Measurements from ENCODE around the gene TLK2.
"Not testable (repeated sequence)": the region's sequence is repeated elsewhere in the genome, so short reads cannot be mapped to it uniquely, and the experiment has no call there.

TLK2 gene

DNA sequence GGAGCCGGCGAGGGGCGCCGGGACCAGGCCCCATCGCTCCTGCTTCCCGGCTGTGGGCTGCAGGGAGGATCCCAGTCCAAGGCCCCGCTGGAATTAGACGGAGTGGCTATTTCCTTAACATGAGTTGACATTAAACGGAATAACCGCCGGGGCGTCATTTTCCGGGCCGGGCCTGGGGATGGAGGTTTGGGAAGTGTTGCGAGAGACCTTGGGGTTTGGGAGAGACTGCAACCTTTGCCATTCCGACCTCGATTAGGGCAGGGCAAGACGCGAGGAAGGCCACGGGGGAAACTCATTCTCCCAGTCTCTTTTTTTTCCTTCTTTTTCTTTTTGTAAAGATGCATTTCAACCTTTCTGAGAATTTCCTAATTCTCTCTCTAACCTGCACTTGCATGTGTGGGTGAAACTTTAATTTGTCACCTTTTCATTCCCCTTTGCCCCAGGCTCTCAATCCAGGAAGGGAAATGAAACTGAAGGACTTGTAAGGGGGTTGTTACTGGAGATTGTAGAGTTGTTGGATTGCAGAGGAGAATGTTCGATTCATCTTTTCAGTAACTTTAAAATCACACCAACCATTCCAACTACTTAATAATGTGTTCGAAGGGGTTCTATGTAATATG is 1.1 kb downstream of the TLK2 start:
- not testable (repeated sequence) for H4K20me1 ChIP-seq (ENCODE audit: insufficient read depth, low read length); H3K4me1 ChIP-seq (ENCODE audit: low read length); H3F3A ChIP-seq (ENCODE audit: insufficient read depth, low read length); DNase-seq; H3K9me3 ChIP-seq (replicated peaks; ENCODE audit: insufficient read depth, low read length); H3K9me2 ChIP-seq (replicated peaks; ENCODE audit: insufficient read depth, low read length); H3K27me3 ChIP-seq (replicated peaks; ENCODE audit: insufficient read depth, low read length); H3K36me3 ChIP-seq (replicated peaks; ENCODE audit: insufficient read depth, low read length); H2AFZ ChIP-seq (ENCODE audit: low read length)
- Histone ChIP-seq H3K27ac (ENCODE audit: low read length) (peak overlapping the region; percentile 58; the same call in 1 of the 2 replicates), H3K79me2 (ENCODE audit: low read length) (peaks cover 57% of the 10 kb centered on the region), H3K4me2 (ENCODE audit: low read depth, low read length) (peak overlapping the region; percentile 76), H3K9ac (ENCODE audit: low read length) (peak overlapping the region; percentile 78), H3K4me3 (ENCODE audit: low read length) (peak overlapping the region; percentile 82)

DNA sequence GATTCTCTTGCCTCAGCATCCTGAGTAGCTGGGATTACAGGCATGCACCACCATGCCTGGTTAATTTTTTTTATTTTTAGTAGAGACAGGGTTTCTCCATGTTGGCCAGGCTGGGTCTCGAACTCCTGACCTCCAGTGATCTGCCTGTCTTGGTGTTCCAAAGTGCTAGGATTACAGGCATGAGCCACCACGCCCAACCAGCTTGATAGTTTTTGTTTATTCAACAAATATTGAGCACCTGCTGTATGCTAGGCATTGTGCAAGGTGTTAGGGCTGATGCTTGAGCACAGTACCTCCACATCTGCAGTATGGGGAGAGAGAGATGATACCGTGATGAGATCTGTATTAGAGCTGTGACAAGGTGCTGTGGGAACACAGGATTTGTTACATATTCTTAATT is 3.9 kb downstream of the TLK2 start:
- DNase-seq; H4K20me1 ChIP-seq (ENCODE audit: insufficient read depth, low read length); H3K4me2 ChIP-seq (ENCODE audit: low read depth, low read length); H3K4me1 ChIP-seq (ENCODE audit: low read length); H3K9me3 ChIP-seq (replicated peaks; ENCODE audit: insufficient read depth, low read length); H3K9me2 ChIP-seq (replicated peaks; ENCODE audit: insufficient read depth, low read length); H3F3A ChIP-seq (ENCODE audit: insufficient read depth, low read length); H3K9ac ChIP-seq (ENCODE audit: low read length); H3K36me3 ChIP-seq (replicated peaks; ENCODE audit: insufficient read depth, low read length); H2AFZ ChIP-seq (ENCODE audit: low read length); H3K27me3 ChIP-seq (replicated peaks; ENCODE audit: insufficient read depth, low read length); H3K27ac ChIP-seq (ENCODE audit: low read length); H3K4me3 ChIP-seq (ENCODE audit: low read length): not testable (repeated sequence)
- peaks cover 77% of the 10 kb centered on the region for H3K79me2 ChIP-seq (ENCODE audit: low read length)

- not testable (repeated sequence) for H3K36me3 ChIP-seq (replicated peaks; ENCODE audit: insufficient read depth, low read length); H3K4me1 ChIP-seq (ENCODE audit: low read length); H3K4me2 ChIP-seq (ENCODE audit: low read depth, low read length); H3K4me3 ChIP-seq (ENCODE audit: low read length); H2AFZ ChIP-seq (ENCODE audit: low read length); H3K9me2 ChIP-seq (replicated peaks; ENCODE audit: insufficient read depth, low read length); H3K9me3 ChIP-seq (replicated peaks; ENCODE audit: insufficient read depth, low read length); H4K20me1 ChIP-seq (ENCODE audit: insufficient read depth, low read length); H3K27me3 ChIP-seq (replicated peaks; ENCODE audit: insufficient read depth, low read length); H3K27ac ChIP-seq (ENCODE audit: low read length); DNase-seq; H3K9ac ChIP-seq (ENCODE audit: low read length); H3F3A ChIP-seq (ENCODE audit: insufficient read depth, low read length)
- peaks cover 92% of the 10 kb centered on the region for H3K79me2 ChIP-seq (ENCODE audit: low read length)
These were observed 12.4 kb downstream of the TLK2 start for GRCh38 chr17:62490990-62491389.

- not testable (repeated sequence) for H3F3A ChIP-seq (ENCODE audit: insufficient read depth, low read length); H3K9me2 ChIP-seq (replicated peaks; ENCODE audit: insufficient read depth, low read length); H3K27ac ChIP-seq (ENCODE audit: low read length); H3K36me3 ChIP-seq (replicated peaks; ENCODE audit: insufficient read depth, low read length); H3K9me3 ChIP-seq (replicated peaks; ENCODE audit: insufficient read depth, low read length); DNase-seq; H3K4me2 ChIP-seq (ENCODE audit: low read depth, low read length); H4K20me1 ChIP-seq (ENCODE audit: insufficient read depth, low read length); H2AFZ ChIP-seq (ENCODE audit: low read length); H3K9ac ChIP-seq (ENCODE audit: low read length); H3K4me1 ChIP-seq (ENCODE audit: low read length); H3K4me3 ChIP-seq (ENCODE audit: low read length); H3K27me3 ChIP-seq (replicated peaks; ENCODE audit: insufficient read depth, low read length)
- H3K79me2 ChIP-seq (ENCODE audit: low read length) = peaks cover 93% of the 10 kb centered on the region
These were observed 14.5 kb downstream of the TLK2 start for GRCh38 chr17:62493049-62493655.

- H4K20me1 ChIP-seq (ENCODE audit: insufficient read depth, low read length); DNase-seq; H3K27me3 ChIP-seq (replicated peaks; ENCODE audit: insufficient read depth, low read length); H3K4me3 ChIP-seq (ENCODE audit: low read length); H2AFZ ChIP-seq (ENCODE audit: low read length); H3K9me2 ChIP-seq (replicated peaks; ENCODE audit: insufficient read depth, low read length); H3K27ac ChIP-seq (ENCODE audit: low read length); H3K36me3 ChIP-seq (replicated peaks; ENCODE audit: insufficient read depth, low read length); H3K4me1 ChIP-seq (ENCODE audit: low read length); H3K4me2 ChIP-seq (ENCODE audit: low read depth, low read length); H3F3A ChIP-seq (ENCODE audit: insufficient read depth, low read length); H3K9me3 ChIP-seq (replicated peaks; ENCODE audit: insufficient read depth, low read length); H3K9ac ChIP-seq (ENCODE audit: low read length): not testable (repeated sequence)
- H3K79me2 ChIP-seq (ENCODE audit: low read length) = peaks cover 93% of the 10 kb centered on the region
These were observed 15.4 kb downstream of the TLK2 start for GRCh38 chr17:62494073-62494472.

DNA sequence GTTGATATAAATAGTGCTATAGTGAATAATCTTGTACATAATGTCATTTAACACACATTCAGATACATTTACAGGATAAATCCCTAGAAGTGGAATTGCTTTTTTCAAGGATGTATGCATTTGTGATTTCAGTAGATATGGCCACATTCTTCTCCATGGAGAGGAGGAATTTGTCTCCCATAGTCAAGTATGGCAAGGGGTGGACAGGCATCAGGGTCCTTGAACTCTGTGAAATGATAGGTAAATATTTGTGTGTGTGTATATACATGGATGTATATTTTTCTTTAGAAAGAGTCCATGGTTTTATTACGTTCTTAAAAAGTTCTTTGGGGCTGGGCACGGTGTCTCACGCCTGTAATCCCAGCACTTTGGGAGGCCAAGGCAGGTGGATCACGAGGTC is 17.7 kb downstream of the TLK2 start:
- H4K20me1 ChIP-seq (ENCODE audit: insufficient read depth, low read length) = not testable (repeated sequence)

DNA sequence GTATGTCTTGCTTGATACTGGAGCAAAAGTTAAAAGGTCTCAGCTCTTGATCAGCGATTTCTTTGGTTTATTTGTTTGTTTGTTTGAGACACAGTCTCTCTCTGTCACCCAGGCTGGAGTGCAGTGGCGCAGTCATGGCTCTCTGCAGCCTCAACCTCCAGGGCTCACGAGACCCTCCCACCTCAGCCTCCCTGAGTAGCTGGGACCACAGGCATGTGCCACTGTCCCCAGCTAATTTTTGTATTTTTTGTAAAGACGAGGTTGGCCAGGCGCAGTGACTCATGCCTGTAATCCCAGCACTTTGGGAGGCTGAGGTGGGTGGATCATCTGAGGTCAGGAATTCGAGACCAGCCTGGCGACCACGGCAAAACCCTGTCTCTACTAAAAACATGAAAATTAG is 20.2 kb downstream of the TLK2 start:
- H2AFZ ChIP-seq (ENCODE audit: low read length); H4K20me1 ChIP-seq (ENCODE audit: insufficient read depth, low read length); H3K27ac ChIP-seq (ENCODE audit: low read length); H3K27me3 ChIP-seq (replicated peaks; ENCODE audit: insufficient read depth, low read length); H3K4me3 ChIP-seq (ENCODE audit: low read length); H3K9ac ChIP-seq (ENCODE audit: low read length); DNase-seq; H3K9me2 ChIP-seq (replicated peaks; ENCODE audit: insufficient read depth, low read length); H3F3A ChIP-seq (ENCODE audit: insufficient read depth, low read length); H3K36me3 ChIP-seq (replicated peaks; ENCODE audit: insufficient read depth, low read length); H3K9me3 ChIP-seq (replicated peaks; ENCODE audit: insufficient read depth, low read length); H3K4me2 ChIP-seq (ENCODE audit: low read depth, low read length); H3K4me1 ChIP-seq (ENCODE audit: low read length): not testable (repeated sequence)
- H3K79me2 ChIP-seq (ENCODE audit: low read length) = peaks cover 76% of the 10 kb centered on the region

More for the DNA sequence above, 17.7 kb downstream of the TLK2 start:
- H3K9me2 ChIP-seq (replicated peaks; ENCODE audit: insufficient read depth, low read length); H3F3A ChIP-seq (ENCODE audit: insufficient read depth, low read length); H3K4me3 ChIP-seq (ENCODE audit: low read length); DNase-seq; H3K9ac ChIP-seq (ENCODE audit: low read length); H3K36me3 ChIP-seq (replicated peaks; ENCODE audit: insufficient read depth, low read length); H2AFZ ChIP-seq (ENCODE audit: low read length); H3K27me3 ChIP-seq (replicated peaks; ENCODE audit: insufficient read depth, low read length); H3K9me3 ChIP-seq (replicated peaks; ENCODE audit: insufficient read depth, low read length); H3K4me1 ChIP-seq (ENCODE audit: low read length); H3K27ac ChIP-seq (ENCODE audit: low read length); H3K4me2 ChIP-seq (ENCODE audit: low read depth, low read length): not testable (repeated sequence)
- H3K79me2 ChIP-seq (ENCODE audit: low read length) = peaks cover 82% of the 10 kb centered on the region

DNA sequence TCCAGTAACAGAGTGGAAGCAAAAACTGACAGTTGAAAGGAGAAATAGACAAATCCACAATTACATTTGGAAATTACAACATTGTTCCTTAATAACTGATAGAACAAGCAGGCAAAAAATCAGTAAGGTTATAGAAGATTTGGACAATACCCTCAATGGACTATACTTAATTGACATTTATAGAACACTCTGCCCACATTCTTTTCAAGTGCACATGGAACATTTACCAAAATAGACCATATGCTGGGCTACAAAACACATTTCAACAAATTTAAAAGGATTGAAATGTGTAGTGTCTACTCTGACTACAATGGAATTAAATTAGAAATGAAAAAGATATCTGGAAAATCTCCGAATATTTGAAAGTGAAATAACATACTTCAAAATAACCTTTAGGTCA is 21.8 kb downstream of the TLK2 start:
- not testable (repeated sequence) for DNase-seq; H3K4me2 ChIP-seq (ENCODE audit: low read depth, low read length); H3K9ac ChIP-seq (ENCODE audit: low read length); H3K4me1 ChIP-seq (ENCODE audit: low read length); H3K27ac ChIP-seq (ENCODE audit: low read length); H3F3A ChIP-seq (ENCODE audit: insufficient read depth, low read length); H2AFZ ChIP-seq (ENCODE audit: low read length); H3K9me2 ChIP-seq (replicated peaks; ENCODE audit: insufficient read depth, low read length); H3K36me3 ChIP-seq (replicated peaks; ENCODE audit: insufficient read depth, low read length); H3K27me3 ChIP-seq (replicated peaks; ENCODE audit: insufficient read depth, low read length); H3K4me3 ChIP-seq (ENCODE audit: low read length); H4K20me1 ChIP-seq (ENCODE audit: insufficient read depth, low read length); H3K9me3 ChIP-seq (replicated peaks; ENCODE audit: insufficient read depth, low read length)
- peaks cover 74% of the 10 kb centered on the region for H3K79me2 ChIP-seq (ENCODE audit: low read length)
